NCI-H526 treated with DMSO at 0.1 percent for 48 hours (cell line): ENCODE measurements around the gene CNPY1.
A peak's percentile ranks its signal among the peaks of the same experiment; 100 is the strongest.

ENCODE experiments used
- DNase-seq: peaks from one replicate; lab custom pipeline; 2025; lab: John Stamatoyannopoulos, UW

The CNPY1 gene

GRCh38 chr7:155467846-155468784, 78.2 kb downstream of the CNPY1 start:
- DNase-seq, result peak; percentile 73

GRCh38 chr7:155466814-155467733, 79.3 kb downstream of the CNPY1 start:
- peak; percentile 93 for DNase-seq

- peak; percentile 89 for DNase-seq
These were observed 80.1 kb downstream of the CNPY1 start for GRCh38 chr7:155466142-155466813.

- no peak for DNase-seq
These were observed 80.6 kb downstream of the CNPY1 start for GRCh38 chr7:155465761-155466141.

GRCh38 chr7:155464948-155465739, 81.2 kb downstream of the CNPY1 start:
- no peak for DNase-seq

- DNase-seq, result no peak
These were observed 82.2 kb downstream of the CNPY1 start for GRCh38 chr7:155464183-155464582.

GRCh38 chr7:155463114-155463811, 83.1 kb downstream of the CNPY1 start:
- DNase-seq, result no peak

GRCh38 chr7:155462163-155462735, 84.1 kb downstream of the CNPY1 start:
- no peak for DNase-seq

- no peak for DNase-seq
These were observed 84.7 kb downstream of the CNPY1 start for GRCh38 chr7:155461631-155462030.

- no peak for DNase-seq
These were observed 85.3 kb downstream of the CNPY1 start for GRCh38 chr7:155460926-155461613.

- DNase-seq, result peak; percentile 44
These were observed 86.5 kb downstream of the CNPY1 start for GRCh38 chr7:155459700-155460461.

- peak; percentile 43 for DNase-seq
These were observed 87.3 kb downstream of the CNPY1 start for GRCh38 chr7:155458878-155459699.

GRCh38 chr7:155458111-155458877, 88.1 kb downstream of the CNPY1 start, which contains the start of gene EN2:
EN2 (plus strand) TSS chr7:155458129; CDS start chr7:155458378, 249 bp downstream.
- no peak for DNase-seq

GRCh38 chr7:155457544-155458110, 88.7 kb downstream of the CNPY1 start:
- DNase-seq, result no peak

GRCh38 chr7:155456738-155457543, 89.4 kb downstream of the CNPY1 start:
- DNase-seq, result peak; percentile 97
